Left colon (tissue), 2 donors: ENCODE results near the gene CADM2. TPM values are rescaled to one million over a fixed set of nuclear protein-coding genes. Genes with fewer than 3 reads are reported as not detected.

Experiments
- ATAC-seq: fragments of 200-7000 bp; cut with Tn5 transposase; one replicate; pipeline ENCODE4 v1.9.1; 2020; ENCODE audit warnings: mild to moderate bottlenecking, moderate library complexity
- DNase-seq, 2 donors: peaks; one replicate each; pipeline ENCODE4 v3.0.0-alpha.2; 2020
- intact Hi-C, 2 donors: fragments of 100-400 bp; cut with DNase I in 1 of 2; cut with micrococcal nuclease in 1 of 2; formaldehyde crosslinking; loops; one replicate each; pipeline versions ENCODE4 v1.11.2 to v1.14.0; 2022; cut with DNase I, micrococcal nuclease
- total RNA-seq, 2 donors: library from RNA; stranded (reverse); fragmentation: NEBNext Ultra II Directional; extraction: Animal tissue kit (Norgen Biotek cat#: 25700); gene quantifications; one replicate each; pipeline ENCODE4 v1.2.1, GENCODE V29; 2021
- donor health status: DM: no; HTN: no; CAD: no.
- donor health status: DM: yes; HTN: yes; CAD: no.

Gene CADM2
- total RNA-seq, 2 donors from 2014 or later: 1.1 to 2.5 TPM

DNA sequence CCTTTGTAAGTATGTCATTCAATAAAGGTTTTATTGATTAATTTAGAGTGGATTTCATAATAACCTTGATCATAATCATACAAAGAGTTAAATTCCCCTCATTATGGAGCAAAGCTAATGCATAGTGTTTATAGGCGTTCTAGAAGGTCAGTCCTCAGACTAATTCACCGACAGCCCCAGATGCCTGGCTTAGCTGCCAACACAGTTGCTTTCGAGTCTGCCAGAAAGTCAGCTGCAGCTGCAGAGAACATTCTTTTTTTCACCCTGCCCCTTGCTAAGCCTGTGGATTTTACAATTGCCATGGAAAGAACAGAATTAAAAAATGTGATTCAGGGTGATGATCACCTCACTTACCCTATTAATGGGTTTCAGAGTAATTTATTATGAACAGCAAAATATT, 21.2 kb downstream of the CADM2 start:
- intact Hi-C loops: no loop called here
- ATAC-seq: no peak
- DNase-seq: no peak

DNA sequence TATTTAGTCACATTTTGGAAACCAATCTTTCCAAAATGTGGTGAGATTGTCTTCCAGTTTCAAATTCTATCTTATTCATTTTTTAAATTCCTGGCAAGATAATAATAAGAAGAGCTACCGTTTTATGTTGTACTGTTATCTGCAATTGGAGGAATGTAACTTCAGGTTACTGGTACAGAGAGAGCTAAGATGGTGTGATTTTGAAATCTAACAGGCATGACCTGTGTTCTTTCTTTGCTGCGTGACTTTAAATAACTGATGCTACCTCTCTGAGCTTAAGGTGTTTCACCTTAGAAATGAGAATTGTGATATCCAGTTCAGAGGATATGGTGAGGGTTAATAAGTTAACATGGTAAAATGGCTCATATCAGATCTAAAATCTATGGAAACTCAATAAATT, 21.7 kb downstream of the CADM2 start:
- ATAC-seq (no peak), DNase-seq (no peak)
- intact Hi-C loops: no loop called here

DNA sequence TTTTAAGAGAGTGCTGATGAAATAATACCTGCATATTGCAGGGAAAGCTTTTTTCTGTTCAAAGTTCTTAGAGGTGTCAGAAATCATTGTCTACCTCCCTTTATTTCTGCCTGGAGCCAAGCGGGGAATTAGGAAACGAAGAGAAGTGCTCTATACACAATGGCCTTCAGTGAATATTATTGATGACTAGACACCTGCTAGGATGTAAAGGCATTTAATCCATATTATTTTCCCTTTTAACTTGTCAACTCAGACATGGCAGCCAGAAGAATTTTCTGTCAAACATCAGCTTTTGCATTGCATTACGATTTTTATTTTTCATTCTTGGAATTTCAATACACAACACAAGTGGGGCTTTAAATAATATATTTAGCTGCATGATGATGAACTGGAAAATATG, 24.7 kb downstream of the CADM2 start:
- ATAC-seq (no peak), DNase-seq (no peak)
- intact Hi-C loops: no loop called here

GRCh38 chr3:84984429-84984828, 25.6 kb downstream of the CADM2 start:
- ATAC-seq: no peak
- no peak for DNase-seq
- intact Hi-C loops: no loop called here

GRCh38 chr3:84985795-84986194, 27.0 kb downstream of the CADM2 start:
- ATAC-seq: no peak
- DNase-seq: no peak
- intact Hi-C loops: no loop called here

DNA sequence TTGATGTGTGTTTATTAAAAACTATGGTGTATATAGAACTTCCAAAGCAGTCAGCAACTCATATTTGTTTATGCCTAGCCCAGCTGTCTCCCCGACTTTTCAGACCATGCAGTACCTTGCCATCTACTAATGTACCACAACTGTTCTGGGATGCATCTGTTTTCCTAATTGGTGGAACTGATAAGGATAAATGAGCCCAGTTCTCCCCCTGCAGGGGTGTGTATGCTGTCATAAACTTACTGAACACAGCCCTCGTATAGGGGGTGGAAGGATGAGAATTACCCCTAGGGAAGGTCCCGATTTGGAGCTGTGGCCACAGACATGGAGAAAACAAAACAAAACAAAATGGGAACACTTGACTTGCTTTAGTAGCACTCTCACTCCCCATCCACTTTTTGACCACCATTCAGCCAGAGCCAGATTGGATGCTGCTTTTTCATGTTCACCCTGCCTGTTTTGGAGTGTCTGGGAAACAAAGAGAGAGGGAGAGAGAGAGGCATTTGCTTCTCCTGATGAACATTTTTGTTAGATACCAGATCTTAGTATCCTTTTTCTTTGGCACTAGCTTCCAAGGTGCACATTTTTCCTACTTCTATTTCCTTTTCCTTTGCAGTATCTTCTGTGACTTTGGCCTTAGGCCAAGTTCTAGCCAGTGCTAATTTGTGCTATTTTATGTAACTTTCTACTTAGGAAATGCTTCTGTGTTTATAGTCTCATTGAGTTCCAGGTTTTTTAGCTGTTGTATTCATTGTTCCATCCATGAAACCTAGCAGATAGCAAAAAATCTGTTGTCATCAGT, 29.1 kb downstream of the CADM2 start:
- ATAC-seq (no peak), DNase-seq (no peak)
- intact Hi-C loops: no loop called here

DNA sequence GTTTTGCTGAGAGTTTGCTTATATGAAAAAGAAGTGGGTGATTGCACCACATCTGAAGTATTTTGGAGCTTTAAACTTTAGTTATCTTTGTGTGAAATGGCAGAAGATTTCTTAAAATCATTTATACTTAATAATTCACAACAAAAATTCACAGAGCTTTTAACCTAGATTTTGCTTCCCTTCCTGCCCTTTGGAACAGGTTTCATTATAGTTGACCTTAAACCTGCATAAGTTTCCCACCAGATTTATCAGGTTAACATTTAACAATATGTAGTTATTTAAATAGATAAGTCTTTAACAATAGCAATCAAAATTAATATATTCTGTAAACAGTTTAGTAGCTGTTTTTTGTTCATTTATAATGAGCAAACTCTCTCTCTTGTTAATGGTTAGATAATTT, 30.3 kb downstream of the CADM2 start:
- DNase-seq: no peak
- ATAC-seq: no peak
- intact Hi-C loops: no loop called here

GRCh38 chr3:84991422-84991900, 32.7 kb downstream of the CADM2 start:
- no peak for DNase-seq
- intact Hi-C loops: no loop called here
- no peak for ATAC-seq

GRCh38 chr3:84993956-84994355, 35.2 kb downstream of the CADM2 start:
- intact Hi-C loops: no loop called here
- ATAC-seq (no peak), DNase-seq (no peak)

DNA sequence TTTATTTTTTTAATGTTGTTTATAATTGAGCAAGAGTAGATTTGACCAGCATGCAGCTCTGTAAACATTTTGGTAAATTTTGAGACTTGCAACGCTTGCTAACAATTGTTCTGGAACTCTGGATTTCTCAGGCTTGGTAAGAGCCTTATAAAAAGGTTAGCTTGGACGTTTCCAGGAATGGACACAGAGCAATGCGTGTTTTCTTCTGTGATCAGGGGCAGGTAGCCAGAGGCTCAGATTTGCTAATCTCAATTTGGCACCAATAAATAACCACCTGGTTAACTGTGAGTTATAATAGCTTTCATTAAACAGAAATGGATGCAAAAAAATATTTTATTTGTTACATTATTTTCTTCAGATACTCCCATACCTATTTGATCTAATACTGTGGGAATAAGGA, 39.8 kb downstream of the CADM2 start:
- intact Hi-C loops: no loop called here
- ATAC-seq (no peak), DNase-seq (no peak)

- intact Hi-C loops: no loop called here
- ATAC-seq: no peak
- DNase-seq: no peak
Measured at GRCh38 chr3:85003479-85003878, 44.7 kb downstream of the CADM2 start.

DNA sequence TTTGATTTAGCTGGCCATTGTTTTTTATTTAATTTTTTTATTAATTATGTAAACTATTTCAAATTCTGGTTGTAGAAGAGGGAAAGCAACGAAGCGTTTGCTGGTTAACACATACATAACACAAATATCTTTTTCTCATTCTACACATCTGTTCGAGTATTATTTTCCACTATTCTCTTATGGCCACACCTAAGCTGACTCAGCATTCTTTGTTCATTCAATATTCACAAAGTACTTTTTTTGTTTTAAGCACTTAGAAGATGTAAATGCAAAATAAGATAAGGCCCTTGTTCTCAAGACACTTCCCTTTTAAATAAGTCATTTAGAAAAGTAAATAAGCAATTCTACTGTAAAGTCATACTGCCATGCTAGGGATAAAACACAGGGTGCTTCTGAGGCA, 45.4 kb downstream of the CADM2 start:
- intact Hi-C loops: no loop called here
- DNase-seq (no peak), ATAC-seq (no peak)

- ATAC-seq (no peak), DNase-seq (no peak)
- intact Hi-C loops: no loop called here
Measured at GRCh38 chr3:85005946-85006345, 47.2 kb downstream of the CADM2 start.

DNA sequence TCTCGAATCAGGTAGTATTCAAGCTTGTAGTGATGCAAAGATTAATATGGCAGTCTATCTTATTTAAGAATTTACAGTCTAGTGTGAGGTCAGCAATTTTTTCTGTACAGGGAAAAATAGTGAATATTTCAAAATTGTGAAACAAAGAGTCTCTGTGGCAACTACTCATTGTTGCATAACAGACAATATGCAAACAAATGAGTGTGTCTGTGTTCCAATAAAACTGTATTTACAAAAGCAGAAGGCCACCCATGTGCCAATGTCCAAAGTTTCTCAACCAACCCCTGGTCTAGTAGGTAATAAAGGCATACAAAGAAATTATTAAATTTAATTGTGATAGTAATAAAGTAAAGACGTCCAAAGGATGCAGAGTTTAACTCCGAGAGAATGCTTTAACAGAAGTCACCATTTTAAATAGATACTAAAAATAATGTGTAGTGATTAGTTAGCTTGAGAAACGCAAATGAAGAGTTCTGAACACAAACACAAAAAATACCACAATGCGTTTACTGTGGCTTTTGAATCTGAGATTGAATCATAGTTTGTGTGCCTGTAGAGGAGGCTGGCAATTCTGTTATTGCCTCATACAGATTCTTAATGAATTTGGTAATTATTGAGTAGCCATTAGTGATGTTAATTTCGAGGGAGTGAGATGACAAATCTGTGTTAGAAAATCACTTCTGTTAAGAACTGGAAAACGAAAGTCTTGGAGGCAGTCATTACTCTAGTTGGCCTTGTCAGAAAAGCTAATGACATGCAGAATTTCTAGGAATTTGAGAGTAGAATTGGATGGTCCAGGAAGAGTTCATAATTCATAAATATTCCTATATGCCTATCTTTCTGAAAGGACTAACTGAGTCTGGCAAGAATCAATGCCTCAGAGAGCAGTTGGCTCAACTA, 48.7 kb downstream of the CADM2 start:
- ATAC-seq: peak; percentile 27
- intact Hi-C loops: no loop called here
- DNase-seq: no peak

DNA sequence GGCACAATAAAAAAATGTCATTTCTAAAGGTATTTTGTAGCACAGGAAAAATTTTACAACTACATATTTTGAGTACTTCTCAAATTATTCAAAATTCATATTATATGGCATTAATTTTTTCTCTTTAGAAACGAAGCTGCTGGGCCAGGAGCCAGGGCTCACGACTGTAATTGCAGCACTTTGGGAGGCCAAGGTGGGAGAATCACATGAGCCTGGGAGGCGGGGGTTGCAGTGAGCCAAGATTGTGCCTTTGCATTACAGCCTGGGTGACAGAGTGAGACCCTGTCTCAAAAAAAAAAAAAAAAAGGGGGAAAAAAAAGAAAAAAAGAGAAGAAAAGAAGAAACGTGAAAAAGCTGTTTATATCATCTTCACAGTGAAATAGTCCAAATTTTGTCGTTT, 62.0 kb downstream of the CADM2 start:
- ATAC-seq: no peak
- intact Hi-C loops: no loop called here

DNA sequence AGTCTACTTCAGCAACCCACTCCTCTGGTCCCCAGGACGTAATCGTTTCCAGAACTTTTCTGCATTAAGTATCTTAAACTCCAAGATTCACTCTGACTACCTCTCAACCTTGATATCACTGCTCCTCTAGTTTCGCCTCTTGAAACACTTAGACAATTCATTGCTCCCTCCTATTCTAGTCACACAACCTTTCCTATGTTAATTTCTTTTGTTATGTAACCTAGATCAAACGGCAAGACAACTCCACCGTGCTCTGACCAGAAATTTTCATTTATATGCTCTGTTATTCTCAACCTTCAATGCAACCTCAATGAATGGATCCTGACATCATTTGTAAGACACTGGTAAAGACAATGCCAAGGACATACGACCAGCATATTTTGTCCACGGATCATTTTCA, 71.3 kb downstream of the CADM2 start:
- no peak for DNase-seq
- ATAC-seq: no peak
- intact Hi-C loops: no loop called here

More for the DNA sequence above, 62.0 kb downstream of the CADM2 start:
- DNase-seq: no peak

DNA sequence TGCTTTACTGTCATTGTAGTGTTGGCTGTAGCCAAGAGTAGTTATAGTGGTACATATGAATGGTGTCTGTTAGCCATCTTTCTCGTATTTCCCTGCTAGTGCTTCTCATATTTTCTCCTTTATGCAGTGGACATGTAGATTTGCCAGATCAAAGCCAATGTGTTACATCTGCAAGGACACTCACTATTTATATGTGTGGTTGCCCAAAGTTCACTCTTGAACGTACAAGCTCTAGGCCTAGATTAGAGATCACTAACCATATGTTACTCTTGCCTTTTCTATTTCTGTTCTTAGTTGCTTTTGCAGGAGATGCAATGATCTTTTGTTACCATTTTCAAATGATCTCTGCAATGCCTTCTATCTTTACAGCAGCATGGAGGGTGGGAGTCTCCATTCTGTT, 78.4 kb downstream of the CADM2 start:
- DNase-seq (no peak), ATAC-seq (no peak)
- intact Hi-C loops: no loop called here

GRCh38 chr3:85041001-85041400, 82.2 kb downstream of the CADM2 start:
- DNase-seq (no peak), ATAC-seq (no peak)
- intact Hi-C loops: no loop called here

- no peak for DNase-seq
- no peak for ATAC-seq
- intact Hi-C loops: no loop called here
Measured at GRCh38 chr3:85041562-85042055, 82.8 kb downstream of the CADM2 start.

- intact Hi-C loops: no loop called here
- no peak for ATAC-seq
- no peak for DNase-seq
Measured at GRCh38 chr3:85050821-85051220, 92.0 kb downstream of the CADM2 start.
